ENCODE results near the gene KCNT2.

The KCNT2 gene

DNA sequence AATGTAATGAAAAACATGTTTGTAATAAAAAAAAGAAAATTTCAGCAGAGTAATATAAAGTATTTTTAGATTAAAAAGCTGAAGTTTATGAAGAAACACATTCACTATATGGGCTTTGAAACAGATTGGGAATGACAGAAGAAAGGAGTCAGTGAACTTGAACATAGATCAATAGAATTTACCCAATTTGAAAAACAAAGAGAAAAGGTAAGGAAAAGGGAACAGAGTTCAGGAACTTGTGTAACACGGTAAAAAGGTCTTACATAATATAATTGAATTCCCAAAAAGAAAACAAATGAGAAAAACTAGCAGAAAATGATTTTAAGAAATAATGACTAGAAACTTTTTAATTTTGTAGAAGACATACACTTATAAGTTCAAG, 206.8 kb downstream of the KCNT2 start:
- no peak for DNase-seq (ENCODE audit: low read depth in 2 of 3, low spot score in 2 of 3)

- DNase-seq (ENCODE audit: low read depth in 2 of 3, low spot score in 2 of 3): no peak
Observed at GRCh38 chr1:196400478-196401451, 207.5 kb downstream of the KCNT2 start.

DNA sequence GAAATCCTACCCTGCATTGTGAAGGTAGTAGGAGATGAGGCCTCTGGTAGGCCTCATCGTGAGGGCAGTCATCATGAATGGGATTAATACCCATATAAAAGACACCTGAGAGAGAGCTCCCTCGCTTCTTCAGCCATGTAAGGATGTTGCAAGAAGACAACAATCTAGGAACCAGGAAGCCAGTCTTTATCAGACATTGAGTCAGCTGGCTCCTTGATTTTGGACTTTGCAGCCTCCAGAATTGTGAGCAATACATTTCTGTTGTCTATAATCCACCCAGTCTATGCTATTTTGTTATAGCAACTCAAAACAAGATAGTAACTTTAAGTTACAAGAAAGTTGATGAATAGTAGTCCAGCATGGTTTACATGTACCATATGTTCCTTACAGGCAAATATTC, 208.5 kb downstream of the KCNT2 start:
- no peak for DNase-seq (ENCODE audit: low read depth in 2 of 3, low spot score in 2 of 3)

GRCh38 chr1:196393742-196394141, 214.5 kb downstream of the KCNT2 start:
- DNase-seq (ENCODE audit: low read depth in 2 of 3, low spot score in 2 of 3): no peak

DNA sequence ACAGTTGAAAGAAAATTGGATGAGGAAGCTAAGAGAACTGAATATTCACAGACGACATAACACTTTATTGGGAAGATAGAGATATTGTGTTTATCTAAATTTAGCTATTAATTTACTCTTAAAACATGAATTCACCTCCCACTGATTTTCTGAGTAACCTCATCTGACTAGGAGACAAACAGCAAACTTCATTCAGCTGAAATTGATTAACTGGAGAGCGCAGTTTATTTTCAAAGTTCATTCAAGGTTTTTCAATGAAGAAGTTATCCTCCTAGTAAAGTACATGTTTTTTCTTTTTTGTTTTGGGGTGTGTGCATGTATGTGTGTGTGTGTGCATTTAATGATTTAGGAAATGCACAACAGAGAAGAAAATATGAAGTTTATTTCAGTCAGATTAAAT, 215.0 kb downstream of the KCNT2 start:
- DNase-seq (ENCODE audit: low read depth in 2 of 3, low spot score in 2 of 3): no peak

DNA sequence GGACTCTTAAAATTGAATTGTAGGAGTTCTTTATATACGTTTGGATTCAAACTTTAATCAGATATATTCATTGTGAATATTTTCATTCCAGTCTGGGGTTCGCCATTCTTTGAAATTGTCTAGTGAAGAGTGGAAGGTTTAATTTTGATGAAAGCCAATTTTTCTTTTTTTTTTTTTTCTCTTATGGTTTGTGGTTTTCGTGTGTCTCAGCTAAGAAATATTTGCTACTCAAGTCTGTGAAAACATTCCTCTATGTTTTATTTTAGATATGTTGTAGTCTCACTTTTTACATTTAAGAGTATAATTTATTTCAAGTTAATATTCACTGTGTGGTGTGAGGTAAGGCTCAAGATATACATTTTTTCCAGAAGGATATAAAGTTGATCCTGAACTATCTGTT, 220.5 kb downstream of the KCNT2 start:
- DNase-seq (ENCODE audit: low read depth in 2 of 3, low spot score in 2 of 3): no peak

GRCh38 chr1:196385109-196385508, 223.1 kb downstream of the KCNT2 start:
- no peak for DNase-seq (ENCODE audit: low read depth in 2 of 3, low spot score in 2 of 3)

DNA sequence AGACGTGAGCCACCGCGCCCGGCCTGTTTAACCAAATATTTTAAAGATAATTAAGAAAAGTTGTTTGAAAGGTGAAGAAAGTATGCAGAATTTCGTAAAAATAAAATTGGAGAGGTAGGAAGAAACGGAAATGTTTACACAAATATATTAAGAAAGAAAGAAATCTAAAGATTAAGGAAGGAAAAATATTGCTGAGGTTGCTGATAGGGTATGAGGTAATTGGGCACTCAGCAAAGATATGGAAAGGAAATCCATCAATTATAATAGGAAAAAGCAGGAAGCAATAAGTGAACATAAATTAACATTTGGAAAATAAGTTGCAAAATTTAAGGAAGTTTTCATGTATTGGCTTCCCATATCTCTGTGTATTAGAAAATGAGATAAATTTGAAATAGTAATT, 225.9 kb downstream of the KCNT2 start:
- no peak for DNase-seq (ENCODE audit: low read depth in 2 of 3, low spot score in 2 of 3)

DNA sequence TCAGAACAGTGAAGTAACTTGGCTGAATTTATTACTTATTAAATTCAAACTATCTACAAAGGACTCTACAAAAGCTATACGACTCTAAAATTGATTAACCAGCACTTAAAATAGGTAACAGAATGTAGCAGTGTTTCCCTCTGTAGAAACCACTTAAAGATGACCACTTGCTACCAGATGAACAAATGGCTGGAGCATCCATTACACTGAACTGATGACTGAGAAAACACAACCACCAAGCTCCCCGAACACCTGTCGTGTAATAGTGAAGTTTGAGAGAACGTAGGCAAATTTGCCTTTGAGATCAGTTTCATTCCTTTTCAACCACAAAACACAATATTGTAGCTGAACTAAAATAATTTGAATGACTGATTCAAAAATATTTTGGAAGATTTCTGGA, 226.7 kb downstream of the KCNT2 start:
- no peak for DNase-seq (ENCODE audit: low read depth in 2 of 3, low spot score in 2 of 3)

DNA sequence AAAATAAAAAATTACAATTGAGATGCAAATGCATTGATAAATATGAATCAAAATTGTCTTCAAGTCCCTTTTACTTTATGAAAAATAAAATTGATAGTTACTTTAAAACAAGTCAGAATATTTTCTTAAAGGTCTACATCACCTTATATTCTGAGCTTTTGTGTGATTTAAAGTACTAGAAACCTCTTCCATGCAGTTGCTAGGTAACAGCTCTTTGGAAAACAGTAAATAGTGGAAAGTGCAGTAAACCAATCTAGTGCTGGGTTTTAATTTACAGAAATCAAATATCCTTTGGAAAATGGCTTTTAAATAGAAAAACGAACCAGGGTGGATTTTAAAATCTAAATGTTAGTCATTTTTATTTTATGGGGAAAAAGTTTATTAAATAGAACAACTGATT, 227.9 kb downstream of the KCNT2 start:
- DNase-seq (ENCODE audit: low read depth in 2 of 3, low spot score in 2 of 3): no peak

GRCh38 chr1:196377811-196378210, 230.4 kb downstream of the KCNT2 start:
- no peak for DNase-seq (ENCODE audit: low read depth in 2 of 3, low spot score in 2 of 3)

GRCh38 chr1:196376630-196377328, 231.5 kb downstream of the KCNT2 start:
- no peak for DNase-seq (ENCODE audit: low read depth in 2 of 3, low spot score in 2 of 3)

DNA sequence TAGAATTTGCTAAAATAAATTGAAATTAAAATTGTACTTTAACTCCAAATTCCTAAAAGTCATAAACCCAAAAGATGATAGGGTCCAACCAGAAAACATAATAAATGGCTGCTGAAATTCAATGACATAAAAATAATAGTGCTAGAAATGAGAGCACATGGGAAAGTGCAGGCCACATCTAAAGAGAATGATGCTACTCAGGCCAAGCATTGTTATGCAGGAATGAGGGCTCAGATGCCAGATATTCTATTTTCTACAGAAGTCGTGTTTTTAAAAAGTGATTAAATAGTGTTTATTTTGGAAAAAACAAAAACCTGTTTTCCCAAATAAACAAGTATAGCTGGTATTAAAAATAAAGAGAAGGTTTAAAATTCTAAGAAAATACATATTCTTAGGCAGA, 234.4 kb downstream of the KCNT2 start:
- DNase-seq (ENCODE audit: low read depth in 2 of 3, low spot score in 2 of 3): no peak

GRCh38 chr1:196372896-196373536, 235.2 kb downstream of the KCNT2 start:
- DNase-seq (ENCODE audit: low read depth in 2 of 3, low spot score in 2 of 3): no peak

DNA sequence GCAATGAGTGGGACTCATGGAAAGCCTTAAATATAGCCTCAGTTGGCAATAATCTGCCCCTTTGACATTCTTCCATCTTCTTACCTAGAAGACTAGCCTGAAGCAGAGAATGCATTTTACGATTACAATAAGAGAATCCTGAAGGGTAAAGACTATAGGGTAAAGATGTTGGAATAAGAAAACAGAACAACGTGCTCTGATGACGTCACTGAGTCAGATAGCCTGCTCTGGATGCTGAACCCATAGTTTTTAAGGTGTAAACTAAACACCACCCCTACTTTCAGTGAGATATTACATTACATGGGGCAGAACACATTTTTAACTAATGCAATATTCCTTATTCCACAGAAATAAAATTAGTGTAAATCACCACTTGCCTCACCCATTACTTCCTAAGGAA, 240.4 kb downstream of the KCNT2 start:
- DNase-seq (ENCODE audit: low read depth in 2 of 3, low spot score in 2 of 3): no peak

DNA sequence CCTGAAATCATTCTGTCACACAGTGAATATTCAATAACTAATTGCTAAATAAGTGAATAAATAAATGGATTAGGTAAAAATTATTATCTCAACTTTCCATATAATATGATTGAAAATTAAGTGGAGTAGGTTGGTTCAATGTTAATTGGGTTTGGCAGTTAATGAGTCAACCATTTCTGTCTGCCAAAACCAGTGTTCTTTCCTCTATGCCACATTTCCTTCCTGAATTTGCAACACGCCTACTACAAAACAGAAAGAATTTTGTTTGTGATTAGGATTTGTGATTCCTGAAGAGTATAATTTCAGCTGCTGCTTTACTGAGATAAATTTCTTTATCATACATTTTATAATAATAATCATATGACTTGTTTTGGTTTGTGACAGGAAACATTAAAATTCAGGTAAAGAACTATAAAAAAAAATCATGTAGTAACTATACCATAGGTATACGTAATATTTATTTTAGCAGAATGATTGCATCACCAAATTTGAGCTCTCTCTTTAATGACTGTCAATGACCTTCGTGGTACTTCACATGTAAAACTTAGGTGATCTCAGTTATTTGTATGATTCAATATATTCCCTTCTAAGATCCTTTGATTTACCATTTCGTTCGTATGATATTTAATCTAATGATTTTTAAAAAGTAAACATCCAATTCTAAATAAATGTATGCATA, 241.3 kb downstream of the KCNT2 start:
- no peak for DNase-seq (ENCODE audit: low read depth in 2 of 3, low spot score in 2 of 3)

GRCh38 chr1:196361112-196361714, 247.0 kb downstream of the KCNT2 start:
- DNase-seq (ENCODE audit: low read depth in 2 of 3, low spot score in 2 of 3): no peak

- DNase-seq (ENCODE audit: low read depth in 2 of 3, low spot score in 2 of 3): no peak
Observed at GRCh38 chr1:196357913-196358312, 250.3 kb downstream of the KCNT2 start.

DNA sequence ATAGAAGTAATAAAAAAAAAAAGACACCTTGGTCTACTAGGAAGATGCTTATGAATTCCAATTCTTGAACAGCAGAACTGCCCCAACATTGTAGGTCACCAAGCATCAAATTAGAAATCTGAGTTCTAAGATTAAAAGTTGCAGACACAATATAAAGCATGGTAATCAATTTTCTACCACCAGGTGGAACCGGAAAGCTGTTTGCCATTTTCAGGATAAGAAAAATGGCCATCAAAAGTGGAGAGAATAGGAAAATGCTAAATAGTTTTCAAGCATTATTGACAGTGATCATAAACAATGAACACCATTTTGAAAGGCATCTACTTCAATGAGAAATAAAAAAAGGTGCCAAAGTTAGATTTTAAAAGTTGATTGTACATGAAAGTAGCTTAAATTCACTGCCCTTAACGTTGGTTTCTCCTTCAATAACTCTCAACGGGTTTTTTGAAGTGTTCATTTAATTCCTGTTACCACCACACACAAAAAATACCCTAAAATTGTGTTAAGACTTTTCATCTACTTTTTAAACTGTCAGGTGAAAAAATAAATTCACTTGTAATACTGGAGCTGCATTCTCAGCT, 252.9 kb downstream of the KCNT2 start:
- no peak for DNase-seq (ENCODE audit: low read depth in 2 of 3, low spot score in 2 of 3)

DNA sequence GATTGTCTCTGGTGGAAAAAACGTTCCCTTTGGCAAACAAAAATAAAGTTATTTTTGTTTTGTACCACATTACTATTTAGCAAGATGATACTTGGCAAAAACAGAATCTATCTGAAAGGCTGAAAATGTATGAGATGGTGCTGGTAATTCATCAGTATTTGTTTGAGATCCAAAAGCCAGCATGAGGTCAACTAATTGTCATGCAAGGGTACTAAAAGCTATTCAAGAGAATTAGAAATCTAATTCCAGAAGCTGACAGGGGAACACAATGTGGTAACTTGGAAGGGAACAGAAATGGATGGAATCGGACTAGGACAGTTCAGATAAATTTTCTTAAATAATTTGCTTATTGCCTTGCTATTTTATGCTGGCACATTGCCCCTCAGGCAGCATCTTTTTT, 263.8 kb downstream of the KCNT2 start:
- DNase-seq (ENCODE audit: low read depth in 2 of 3, low spot score in 2 of 3): no peak

DNA sequence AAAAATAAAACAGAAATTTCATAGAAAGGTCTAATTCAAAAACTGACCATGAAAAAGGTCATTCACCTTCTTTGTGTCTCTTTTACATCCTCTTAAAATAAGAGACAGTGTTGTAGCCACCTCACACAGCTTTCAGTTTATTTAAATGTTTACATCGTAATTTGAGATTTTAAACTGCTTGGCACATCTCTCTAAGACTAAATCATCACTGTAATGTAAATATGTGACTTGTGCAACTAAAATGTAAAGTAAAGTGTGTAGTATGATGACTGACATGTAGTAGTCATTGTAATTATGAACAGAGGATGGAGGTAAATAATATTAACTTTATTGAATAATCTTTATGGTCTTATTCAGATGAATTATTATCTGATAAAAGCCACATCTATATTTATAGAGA, 283.9 kb downstream of the KCNT2 start:
- DNase-seq (ENCODE audit: low read depth in 2 of 3, low spot score in 2 of 3): no peak
